ENCODE data around the gene DLG2.

The DLG2 gene

DNA sequence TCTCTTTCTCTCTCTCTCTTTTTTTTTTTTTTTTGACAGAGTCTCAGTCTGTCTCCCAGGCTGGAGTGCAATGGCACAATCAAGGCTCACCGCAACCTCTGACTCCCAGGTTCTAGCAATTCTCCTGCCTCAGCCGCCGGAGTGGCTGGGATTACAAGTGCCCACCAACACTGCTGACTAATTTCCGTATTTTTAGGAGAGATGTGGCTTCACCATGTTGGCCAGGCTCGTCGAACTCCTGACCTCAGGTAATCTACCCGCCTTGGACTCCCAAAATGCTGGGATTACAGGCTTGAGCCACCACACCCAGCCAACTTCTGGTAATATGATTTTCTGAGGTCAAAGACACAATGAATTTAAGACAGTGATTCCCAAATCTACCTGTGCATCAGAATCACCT lies 1681.2 kb downstream of the DLG2 start:
- DNase-seq (ENCODE audit: insufficient read length, low spot score), result no peak
- TF ChIP-seq CTCF (IDR thresholded peaks at IDR 0.05; ENCODE audit: insufficient read depth, missing control alignments), result no peak
- no peak for FAIRE-seq

DNA sequence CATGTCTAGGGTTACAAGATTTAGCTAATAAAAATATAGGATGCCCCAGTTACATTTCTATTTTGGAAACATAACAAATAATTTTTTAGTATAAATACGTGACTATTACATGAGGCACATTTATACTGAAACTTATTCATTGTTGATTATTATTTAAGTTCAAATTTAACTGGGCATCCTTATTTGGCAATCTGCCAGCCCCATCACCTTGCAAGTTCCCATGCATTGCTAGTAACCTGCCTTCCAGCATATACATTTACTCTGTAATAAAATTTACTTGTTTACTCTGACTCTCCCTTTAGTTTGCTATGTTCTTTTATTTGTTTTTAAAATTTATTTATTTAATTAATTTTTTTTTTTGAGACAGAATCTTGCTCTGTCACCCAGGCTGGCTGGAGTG lies 1686.1 kb downstream of the DLG2 start:
- DNase-seq (ENCODE audit: insufficient read length, low spot score) (no peak), FAIRE-seq (no peak)
- TF ChIP-seq CTCF (IDR thresholded peaks at IDR 0.05; ENCODE audit: insufficient read depth, missing control alignments), result no peak

DNA sequence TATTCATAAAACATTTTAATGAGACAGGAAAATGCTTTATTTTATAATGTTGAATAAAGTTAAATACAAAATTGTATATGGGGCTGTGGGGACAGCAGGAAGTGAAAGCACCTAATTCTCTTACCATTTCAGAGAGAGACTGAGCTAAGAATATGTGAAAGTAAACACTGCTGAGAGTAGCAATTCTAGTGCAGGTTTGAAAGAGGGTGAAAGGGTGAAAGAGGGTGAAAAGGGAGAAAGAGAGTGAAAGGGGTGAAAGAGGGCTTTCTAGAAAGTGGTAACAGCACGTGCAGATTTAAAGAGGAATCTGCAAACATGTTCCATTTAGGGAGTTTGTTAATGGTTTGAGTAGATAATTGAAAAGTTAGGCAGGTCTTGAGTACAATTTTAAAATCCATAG lies 1689.0 kb downstream of the DLG2 start:
- FAIRE-seq, result no peak
- no peak for DNase-seq (ENCODE audit: insufficient read length, low spot score)
- no peak for TF ChIP-seq CTCF (IDR thresholded peaks at IDR 0.05; ENCODE audit: insufficient read depth, missing control alignments)

DNA sequence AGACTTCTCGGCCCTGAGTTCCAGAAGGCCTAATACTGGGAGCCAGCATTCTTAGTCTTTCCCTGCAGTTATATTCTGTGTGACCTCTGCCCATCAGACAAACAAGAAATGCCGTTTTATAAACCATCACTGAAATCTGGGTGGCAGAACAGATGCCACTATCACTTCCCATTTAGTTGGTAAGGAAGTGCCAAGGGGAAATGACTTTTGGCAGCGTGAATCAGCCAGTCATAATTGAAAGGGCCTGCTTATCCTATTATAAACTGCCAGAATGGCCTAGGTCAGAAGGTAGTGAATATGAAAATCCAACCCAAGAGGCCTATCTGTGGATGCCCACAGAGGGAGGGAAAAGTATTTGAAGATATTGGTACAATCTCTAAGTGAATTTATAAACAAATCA lies 1694.1 kb downstream of the DLG2 start:
- TF ChIP-seq CTCF (IDR thresholded peaks at IDR 0.05; ENCODE audit: insufficient read depth, missing control alignments), result no peak
- DNase-seq (ENCODE audit: insufficient read length, low spot score) (no peak), FAIRE-seq (no peak)

- FAIRE-seq, result no peak
Observed at GRCh38 chr11:83927422-83927821, 1699.7 kb downstream of the DLG2 start.

GRCh38 chr11:83924795-83925542 lies 1702.2 kb downstream of the DLG2 start:
- TF ChIP-seq CTCF (IDR thresholded peaks at IDR 0.05; ENCODE audit: insufficient read depth, missing control alignments), result no peak
- no peak for DNase-seq (ENCODE audit: insufficient read length, low spot score)
- FAIRE-seq, result no peak

More at GRCh38 chr11:83927422-83927821, 1699.7 kb downstream of the DLG2 start:
- no peak for TF ChIP-seq CTCF (IDR thresholded peaks at IDR 0.05; ENCODE audit: insufficient read depth, missing control alignments)
- no peak for DNase-seq (ENCODE audit: insufficient read length, low spot score)

GRCh38 chr11:83923961-83924360 lies 1703.2 kb downstream of the DLG2 start:
- FAIRE-seq (no peak), DNase-seq (ENCODE audit: insufficient read length, low spot score) (no peak)
- no peak for TF ChIP-seq CTCF (IDR thresholded peaks at IDR 0.05; ENCODE audit: insufficient read depth, missing control alignments)
